ENCODE measurements around the gene TFEB. TPM values are rescaled to one million over a fixed set of nuclear protein-coding genes. Genes with fewer than 3 reads are reported as not detected.

Gene TFEB
- total and polyA plus RNA-seq, 8 donors, result 7.6 to 37.0 (median 9.8) TPM

GRCh38 chr6:41672816-41673703 lies 62.3 kb downstream of the TFEB start:
- Histone ChIP-seq H3K4me1 (no peaks in the 10 kb centered on the region), H3K27me3 (no peaks in the 10 kb centered on the region), H3K4me3 (no peak overlapping the region), H3K36me3 (no peaks in the 10 kb centered on the region), H3K9me3 (no peaks in the 10 kb centered on the region), H3K27ac (no peak overlapping the region)
- TF ChIP-seq CTCF (IDR thresholded peaks at IDR 0.05), result no peak
- ATAC-seq (no peak), DNase-seq (peak in 1 of 4 donors; percentile 7)
- intact Hi-C loops (cut with DNase I), result no loop called here

GRCh38 chr6:41672016-41672415 lies 63.4 kb downstream of the TFEB start:
- no peak for TF ChIP-seq CTCF (IDR thresholded peaks at IDR 0.05)
- no peaks in the 10 kb centered on the region for H3K36me3 ChIP-seq
- no peak for ATAC-seq
- H3K4me3 ChIP-seq, result no peak overlapping the region
- intact Hi-C loops (cut with DNase I), result no loop called here
- no peaks in the 10 kb centered on the region for H3K27me3 ChIP-seq
- no peak for DNase-seq
- H3K4me1 ChIP-seq, result no peaks in the 10 kb centered on the region
- H3K9me3 ChIP-seq, result no peaks in the 10 kb centered on the region
- H3K27ac ChIP-seq, result no peak overlapping the region

DNA sequence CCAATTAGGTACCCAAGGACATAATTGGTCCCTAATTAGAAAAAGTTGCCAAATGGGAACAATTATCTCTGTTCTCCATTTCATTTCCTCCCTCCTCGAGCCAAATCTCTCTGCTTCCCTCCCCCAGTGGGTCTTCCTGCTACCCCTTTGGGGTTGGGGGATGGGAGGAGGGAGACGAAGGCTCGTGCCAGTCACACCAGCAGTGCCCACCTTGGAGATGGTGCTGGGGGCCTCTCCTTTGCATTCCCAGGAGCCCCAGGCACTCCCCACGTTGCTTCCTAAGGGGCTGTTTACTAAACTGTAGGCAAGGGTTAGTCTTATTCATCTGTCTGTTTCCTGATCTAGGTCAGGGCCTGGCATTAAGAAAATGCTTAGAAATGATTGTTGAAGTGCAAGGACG lies 64.0 kb downstream of the TFEB start:
- H3K9me3 ChIP-seq, result no peaks in the 10 kb centered on the region
- no peak for ATAC-seq

GRCh38 chr6:41670703-41671360 lies 64.6 kb downstream of the TFEB start:
- Histone ChIP-seq H3K27ac (no peak overlapping the region), H3K27me3 (no peaks in the 10 kb centered on the region), H3K4me3 (no peak overlapping the region), H3K9me3 (no peaks in the 10 kb centered on the region), H3K36me3 (no peaks in the 10 kb centered on the region), H3K4me1 (no peaks in the 10 kb centered on the region)
- intact Hi-C loops (cut with DNase I), result no loop called here
- no peak for TF ChIP-seq CTCF (IDR thresholded peaks at IDR 0.05)
- DNase-seq (no peak), ATAC-seq (no peak)

More for the DNA sequence above, 64.0 kb downstream of the TFEB start:
- Histone ChIP-seq H3K27me3 (no peaks in the 10 kb centered on the region), H3K27ac (no peak overlapping the region), H3K36me3 (no peaks in the 10 kb centered on the region), H3K4me1 (no peaks in the 10 kb centered on the region), H3K4me3 (no peak overlapping the region)
- TF ChIP-seq CTCF (IDR thresholded peaks at IDR 0.05), result no peak
- no peak for DNase-seq
- intact Hi-C loops (cut with DNase I), result no loop called here

GRCh38 chr6:41668968-41669367 lies 66.4 kb downstream of the TFEB start:
- Histone ChIP-seq H3K27ac (no peak overlapping the region), H3K4me1 (no peaks in the 10 kb centered on the region), H3K27me3 (no peaks in the 10 kb centered on the region), H3K4me3 (no peak overlapping the region), H3K9me3 (no peaks in the 10 kb centered on the region), H3K36me3 (no peaks in the 10 kb centered on the region)
- TF ChIP-seq CTCF (IDR thresholded peaks at IDR 0.05), result no peak
- no peak for ATAC-seq
- intact Hi-C loops (cut with DNase I), result no loop called here
- DNase-seq, result no peak

All from left lung (tissue), 10 donors.